Measurements from ENCODE around the gene RNF39.
"Not testable (repeated sequence)": the region's sequence is repeated elsewhere in the genome, so short reads cannot be mapped to it uniquely, and the experiment has no call there.

Gene RNF39

GRCh38 chr6:30061092-30061857 is 14.3 kb downstream of the RNF39 start, which contains the start of gene POLR1H:
Gene POLR1H (plus strand): TSS chr6:30061265. CDS start chr6:30061525, 260 bp downstream.
- peak; percentile 83 for DNase-seq

- DNase-seq: no peak
Observed at GRCh38 chr6:30060606-30061091, 14.9 kb downstream of the RNF39 start.

GRCh38 chr6:30055513-30055912 is 20.1 kb downstream of the RNF39 start:
- no peak for DNase-seq

GRCh38 chr6:30053682-30054081 is 21.9 kb downstream of the RNF39 start:
- no peak for DNase-seq

- no peak for DNase-seq
Observed at GRCh38 chr6:30047220-30047619, 28.3 kb downstream of the RNF39 start.

GRCh38 chr6:30044630-30045029 is 30.9 kb downstream of the RNF39 start:
- no peak for DNase-seq

GRCh38 chr6:30043744-30044143 is 31.8 kb downstream of the RNF39 start:
- no peak for DNase-seq

- DNase-seq: no peak
Observed at GRCh38 chr6:30042914-30043313, 32.7 kb downstream of the RNF39 start.

- DNase-seq: no peak
Observed at GRCh38 chr6:30042476-30042875, 33.1 kb downstream of the RNF39 start.

GRCh38 chr6:30041821-30042220 is 33.7 kb downstream of the RNF39 start:
- no peak for DNase-seq

GRCh38 chr6:30041221-30041620 is 34.3 kb downstream of the RNF39 start:
- no peak for DNase-seq

- DNase-seq: no peak
Observed at GRCh38 chr6:30037182-30037788, 38.3 kb downstream of the RNF39 start.

GRCh38 chr6:30035784-30036183 is 39.8 kb downstream of the RNF39 start:
- DNase-seq: no peak

GRCh38 chr6:30033440-30033839 is 42.1 kb downstream of the RNF39 start:
- not testable (repeated sequence) for DNase-seq

GRCh38 chr6:30031381-30031780 is 44.2 kb downstream of the RNF39 start:
- DNase-seq: no peak

- no peak for DNase-seq
Observed at GRCh38 chr6:30029588-30029987, 46.0 kb downstream of the RNF39 start.

GRCh38 chr6:30025186-30025585 is 50.4 kb downstream of the RNF39 start:
- no peak for DNase-seq

GRCh38 chr6:30022712-30023111 is 52.9 kb downstream of the RNF39 start:
- DNase-seq: not testable (repeated sequence)

- no peak for DNase-seq
Observed at GRCh38 chr6:30022189-30022588, 53.4 kb downstream of the RNF39 start.

- no peak for DNase-seq
Observed at GRCh38 chr6:30020626-30021025, 54.9 kb downstream of the RNF39 start.

Measured in T1000 (cell line).